Head of caudate nucleus (tissue), 42 donors: ENCODE results near the gene PSMD6.
A peak's percentile ranks its signal among the peaks of the same experiment; 100 is the strongest.

Experiments
- DNase-seq, 42 donors: peaks; one replicate each; pipeline versions ENCODE4 v3.0.0 to v3.0.0-alpha.2; 2020 to 2021; ENCODE audit warnings: mixed read lengths in 7 of 42
- intact Hi-C: fragments of 100-400 bp; cut with DNase I; formaldehyde crosslinking; loops from one replicate; pipeline ENCODE4 v1.15.0; 2022

The PSMD6 gene

GRCh38 chr3:64023187-64023860 is at the start of gene PSMD6:
TSS of gene PSMD6 (minus strand) at chr3:64023494. CDS start at chr3:64023419, 75 bp downstream.
- peak; percentile 67 to 95 (median 90) for DNase-seq
- intact Hi-C loops = no loop called here

- intact Hi-C loops = no loop called here
- DNase-seq = peak in 11 of 42 donors; percentile 3 to 40 (median 20)
Measured at GRCh38 chr3:64072126-64072525, 48.8 kb upstream of the PSMD6 start.

GRCh38 chr3:64070704-64071103 is 47.4 kb upstream of the PSMD6 start:
- no peak for DNase-seq
- intact Hi-C loops = no loop called here

- DNase-seq = peak in 1 of 42 donors; percentile 20
- intact Hi-C loops = no loop called here
Measured at GRCh38 chr3:64067506-64068346, 44.4 kb upstream of the PSMD6 start.

- intact Hi-C loops = no loop called here
- no peak for DNase-seq
Measured at GRCh38 chr3:64064804-64065203, 41.5 kb upstream of the PSMD6 start.

- intact Hi-C loops = no loop called here
- DNase-seq = no peak
Measured at GRCh38 chr3:64063983-64064438, 40.7 kb upstream of the PSMD6 start.

- intact Hi-C loops = no loop called here
- no peak for DNase-seq
Measured at GRCh38 chr3:64063207-64063982, 40.1 kb upstream of the PSMD6 start.

GRCh38 chr3:64061628-64062027 is 38.3 kb upstream of the PSMD6 start:
- intact Hi-C loops = no loop called here
- DNase-seq = no peak

- DNase-seq = no peak
- intact Hi-C loops = no loop called here
Measured at GRCh38 chr3:64059484-64060175, 36.3 kb upstream of the PSMD6 start.

GRCh38 chr3:64058566-64058965 is 35.3 kb upstream of the PSMD6 start:
- DNase-seq = no peak
- intact Hi-C loops = no loop called here

GRCh38 chr3:64057231-64057630 is 33.9 kb upstream of the PSMD6 start:
- intact Hi-C loops = no loop called here
- no peak for DNase-seq

- intact Hi-C loops = no loop called here
- peak in 10 of 42 donors; percentile 10 to 62 (median 28) for DNase-seq
Measured at GRCh38 chr3:64056606-64057180, 33.4 kb upstream of the PSMD6 start.

GRCh38 chr3:64055076-64055475 is 31.8 kb upstream of the PSMD6 start:
- no peak for DNase-seq
- intact Hi-C loops = no loop called here

GRCh38 chr3:64054488-64054887 is 31.2 kb upstream of the PSMD6 start:
- no peak for DNase-seq

GRCh38 chr3:64053581-64053980 is 30.3 kb upstream of the PSMD6 start:
- intact Hi-C loops = no loop called here

More at GRCh38 chr3:64054488-64054887, 31.2 kb upstream of the PSMD6 start:
- intact Hi-C loops = no loop called here

GRCh38 chr3:64053117-64053516 is 29.8 kb upstream of the PSMD6 start:
- DNase-seq = no peak
- intact Hi-C loops = no loop called here

More at GRCh38 chr3:64053581-64053980, 30.3 kb upstream of the PSMD6 start:
- DNase-seq = peak in 7 of 42 donors; percentile 21 to 41 (median 25)

- intact Hi-C loops = no loop called here
- DNase-seq = no peak
Measured at GRCh38 chr3:64049832-64050231, 26.5 kb upstream of the PSMD6 start.

- DNase-seq = no peak
- intact Hi-C loops = no loop called here
Measured at GRCh38 chr3:64049136-64049535, 25.8 kb upstream of the PSMD6 start.

- no peak for DNase-seq
- intact Hi-C loops = no loop called here
Measured at GRCh38 chr3:64048631-64049061, 25.4 kb upstream of the PSMD6 start.
